MM.1S (cell line): ENCODE measurements around the gene RND1.

Experiments
- CTCF ChIP-seq: fragments of 300-600 bp; sonication (generic); IDR thresholded peaks from 2 replicates; pipeline ENCODE4 v1.5.1; 2016; ENCODE audit warnings: antibody characterized with exemption, low read length, mixed read lengths
- EZH2 ChIP-seq: fragments of 300-600 bp; sonication (generic); optimal IDR thresholded peaks from 2 replicates; pipeline ENCODE3; 2017; ENCODE audit warnings: low read depth, mild to moderate bottlenecking, antibody characterized with exemption, low read length, mixed read lengths
- EZH2phosphoT487 ChIP-seq: fragments of 300-600 bp; sonication (generic); IDR thresholded peaks from 2 replicates; pipeline ENCODE4 v1.6.1; 2018; ENCODE audit warnings: antibody characterized with exemption, low read length

- TF ChIP-seq CTCF (peak; percentile 99), EZH2phosphoT487 (no peak), EZH2 (no peak)
Observed at GRCh38 chr12:48814262-48815125, 51.2 kb downstream of the RND1 start.
